Measurements from ENCODE around the gene IGSF21.

Gene IGSF21

DNA sequence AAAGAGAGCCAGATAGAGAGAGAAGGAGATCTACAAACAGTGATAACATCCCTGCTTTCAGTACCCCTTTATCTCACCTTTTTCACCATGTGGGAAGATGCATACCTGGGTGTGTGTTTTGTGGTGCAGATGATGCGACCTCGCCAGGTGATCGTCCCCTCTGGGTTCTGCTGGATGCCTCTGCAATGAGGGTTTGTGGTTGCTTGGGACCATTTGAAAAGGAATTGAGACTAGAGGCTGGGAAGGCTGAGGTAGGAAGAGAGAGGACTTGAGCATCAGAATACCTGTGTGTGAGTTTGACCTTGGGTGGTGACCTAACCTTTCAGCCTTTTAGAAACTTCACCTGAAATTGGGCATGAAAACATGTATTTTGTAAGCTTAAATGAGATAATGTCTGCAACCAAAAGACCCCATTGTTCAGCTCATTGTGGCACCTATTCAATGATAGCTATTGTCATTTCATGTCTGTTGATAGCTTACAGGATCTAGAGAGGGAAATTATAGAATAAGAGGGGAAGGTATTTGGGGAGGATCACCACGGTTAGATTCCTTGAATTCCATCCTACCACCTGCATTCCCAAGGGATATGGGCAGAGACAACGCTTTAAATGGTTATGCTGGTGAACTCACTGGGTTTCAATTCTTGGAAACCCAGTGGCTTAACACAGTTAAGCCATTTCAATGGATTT lies 125.7 kb downstream of the IGSF21 start:
- DNase-seq = no peak

DNA sequence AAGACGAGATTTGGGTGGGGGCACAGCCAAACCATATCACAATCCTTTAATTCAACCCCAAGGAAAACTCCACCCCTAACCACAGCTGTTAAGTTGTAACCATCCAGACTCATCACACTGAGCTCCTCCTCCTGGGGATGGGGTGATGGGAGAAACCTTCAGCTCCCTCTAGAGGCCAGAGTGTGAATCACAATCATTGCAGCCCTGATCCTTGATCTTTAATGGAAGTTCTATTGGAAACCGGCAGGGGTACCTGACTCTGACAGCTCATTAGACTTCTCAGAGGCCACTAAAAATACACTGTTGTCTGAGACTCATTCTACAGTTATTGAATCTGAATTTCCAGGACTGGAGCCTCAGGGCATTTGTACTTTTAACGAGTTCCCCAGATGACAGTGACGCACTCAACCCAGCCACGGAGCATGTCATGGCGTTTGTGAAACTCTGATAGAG lies 127.2 kb downstream of the IGSF21 start:
- DNase-seq = no peak

DNA sequence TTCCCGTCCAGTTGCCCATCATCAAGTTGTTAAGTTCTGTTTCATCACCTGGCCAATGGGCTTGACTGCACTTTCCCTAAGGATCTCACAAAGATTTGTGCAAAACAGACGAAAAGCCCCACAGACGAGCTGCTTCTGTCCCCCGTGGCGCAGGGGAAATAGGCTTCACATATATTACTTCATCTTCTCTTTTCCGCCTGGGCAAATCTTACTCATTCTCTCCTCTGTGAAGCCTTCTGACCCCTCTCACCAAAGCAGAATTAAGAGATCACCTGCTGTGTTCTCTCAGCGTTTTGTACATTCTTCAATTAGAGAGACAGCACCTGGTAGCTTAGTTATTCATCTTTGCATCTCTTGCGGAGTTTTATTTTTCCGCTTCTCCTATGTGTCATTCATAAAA lies 129.8 kb downstream of the IGSF21 start:
- DNase-seq = no peak

DNA sequence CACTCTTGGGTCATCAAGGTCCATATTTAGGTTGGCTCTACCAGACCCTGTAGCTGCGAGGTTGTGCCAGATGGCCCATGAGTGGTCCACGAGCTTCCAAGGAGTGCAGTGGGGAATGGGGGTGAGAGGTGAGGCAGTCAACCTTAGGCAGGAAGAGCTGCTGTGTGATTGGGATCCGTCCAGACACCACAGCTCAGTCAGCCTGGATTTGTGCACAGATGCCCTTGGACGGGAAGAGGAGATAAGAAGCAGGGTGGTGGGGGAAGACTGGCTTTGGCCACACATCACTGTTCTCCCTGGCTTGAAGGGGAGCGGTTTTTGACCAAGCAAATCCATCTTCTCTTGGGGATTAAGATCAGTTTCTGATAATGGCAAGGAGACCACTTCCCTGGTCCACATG lies 130.6 kb downstream of the IGSF21 start:
- DNase-seq = no peak

DNA sequence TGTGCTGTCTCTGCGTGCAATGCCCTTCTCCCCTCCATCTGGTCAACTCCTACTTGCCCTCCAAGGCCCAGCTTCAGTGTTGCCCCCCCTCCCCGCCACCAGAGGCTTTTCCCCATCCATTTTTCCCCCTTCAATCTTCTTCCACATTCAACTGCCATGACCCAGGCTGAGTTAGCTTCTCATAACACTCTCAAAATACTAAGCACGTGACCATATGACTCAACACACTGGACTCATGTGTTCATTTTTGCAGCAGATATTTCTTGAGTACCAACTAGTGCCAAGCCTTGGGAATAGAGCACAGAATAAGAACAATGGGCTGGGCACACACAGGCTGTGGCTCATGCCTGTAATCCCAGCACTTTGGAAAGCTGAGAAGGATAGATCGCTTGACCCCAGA lies 132.1 kb downstream of the IGSF21 start:
- no peak for DNase-seq

DNA sequence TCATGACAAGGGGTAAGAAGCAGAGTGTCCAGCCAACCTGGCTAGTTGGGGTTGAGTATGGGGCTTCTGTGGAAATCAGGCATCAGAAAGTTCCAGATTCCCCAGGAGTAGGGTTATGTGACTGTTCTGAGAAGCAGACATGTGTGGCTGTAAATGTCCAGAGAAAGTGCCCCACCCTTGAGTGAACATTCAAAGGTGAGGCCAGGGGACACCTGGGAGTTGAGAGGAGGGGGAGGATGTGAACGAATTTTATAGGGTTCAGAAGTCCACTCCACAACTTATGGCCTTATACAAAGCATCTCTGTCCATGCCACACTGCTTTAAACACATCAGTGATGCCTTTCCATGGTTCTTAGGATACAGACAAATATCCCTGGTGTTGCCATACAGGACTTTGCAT lies 133.3 kb downstream of the IGSF21 start:
- DNase-seq = no peak

DNA sequence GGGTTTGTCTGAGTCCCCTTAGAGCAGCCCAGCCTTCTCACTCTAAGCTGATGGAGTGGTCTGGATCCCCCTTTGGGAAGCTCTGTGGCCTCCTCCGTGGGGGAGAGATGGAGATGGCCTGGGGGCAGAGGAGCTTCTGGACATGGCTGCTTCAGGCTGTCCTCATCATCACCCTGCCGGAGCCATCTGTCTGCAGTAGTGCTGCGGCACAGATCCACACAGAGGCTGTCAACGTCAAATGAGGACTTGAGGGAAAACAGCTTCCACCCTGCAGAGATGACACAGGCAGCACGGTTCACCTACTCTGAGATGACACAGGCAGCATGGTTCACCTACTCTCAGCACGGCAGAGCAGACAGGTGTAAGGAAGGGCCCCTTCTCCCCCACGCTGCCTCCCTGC lies 134.3 kb downstream of the IGSF21 start:
- no peak for DNase-seq

DNA sequence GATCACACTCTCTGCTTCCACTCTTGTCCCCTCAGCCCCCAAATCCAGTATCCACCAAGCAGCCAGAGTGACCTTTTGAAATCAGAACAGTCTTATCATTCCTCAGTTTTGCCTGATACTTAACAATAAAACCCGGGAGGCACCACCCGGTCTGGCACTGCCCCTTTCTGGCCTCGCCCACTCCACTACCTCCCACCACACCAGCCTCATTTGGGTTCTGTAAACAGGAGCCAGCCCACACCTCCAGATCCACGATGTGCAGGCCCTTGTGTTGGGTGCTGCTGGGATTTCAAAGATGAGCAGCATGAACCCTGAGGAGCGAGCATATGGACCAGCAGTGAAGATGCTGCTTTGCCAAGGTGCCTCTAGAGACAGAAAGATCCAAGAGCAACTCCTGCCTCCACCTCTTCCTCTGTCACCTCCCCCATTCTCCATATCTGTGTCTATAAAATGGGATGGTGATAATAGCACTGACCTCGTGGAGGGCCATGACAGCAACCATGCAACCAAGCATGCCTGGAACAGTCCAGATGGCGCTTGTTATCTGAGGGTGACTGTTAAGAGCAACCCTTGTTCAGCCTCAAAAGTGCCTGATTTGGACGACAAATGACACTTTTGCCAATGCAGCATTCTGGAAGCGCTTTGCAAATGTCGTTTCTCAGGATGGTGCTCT lies 136.0 kb downstream of the IGSF21 start:
- no peak for DNase-seq

DNA sequence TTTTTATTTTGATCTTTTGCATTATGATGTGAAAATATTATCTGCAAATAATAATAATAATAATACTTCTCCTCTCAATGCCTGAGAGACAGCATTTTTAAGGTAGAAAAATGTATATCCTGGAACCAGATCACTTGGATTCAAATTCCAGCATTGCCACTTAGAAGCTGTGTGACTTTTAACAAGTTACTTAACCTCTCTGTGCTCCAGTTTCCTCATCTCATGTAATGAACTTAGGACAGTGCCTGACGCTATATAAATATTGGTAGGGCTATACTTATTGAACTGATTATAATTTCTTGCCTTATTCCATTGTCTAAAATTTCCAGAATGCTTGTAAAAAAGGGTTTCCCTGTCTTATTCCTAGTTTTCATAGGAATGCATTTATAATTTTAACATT lies 137.2 kb downstream of the IGSF21 start:
- no peak for DNase-seq

DNA sequence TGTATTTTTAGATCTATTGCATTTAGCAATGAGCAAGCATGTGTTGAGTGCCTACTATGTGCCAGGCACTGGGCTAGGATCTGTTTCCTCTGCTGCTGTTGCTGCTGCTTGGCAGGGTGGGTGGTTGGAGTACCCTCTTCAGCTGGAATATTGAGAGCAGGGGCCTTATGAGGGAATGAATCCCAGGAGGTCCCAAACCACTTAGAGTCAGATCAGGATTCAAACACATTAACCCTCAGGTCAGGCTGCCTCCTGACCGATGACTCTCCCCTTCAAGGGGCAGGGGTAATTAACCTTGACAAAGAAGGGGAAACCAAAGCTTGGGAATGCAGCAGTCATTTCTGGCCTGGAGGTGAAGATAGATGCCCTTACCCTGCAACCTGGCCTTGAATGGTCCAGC lies 138.0 kb downstream of the IGSF21 start:
- DNase-seq = no peak

DNA sequence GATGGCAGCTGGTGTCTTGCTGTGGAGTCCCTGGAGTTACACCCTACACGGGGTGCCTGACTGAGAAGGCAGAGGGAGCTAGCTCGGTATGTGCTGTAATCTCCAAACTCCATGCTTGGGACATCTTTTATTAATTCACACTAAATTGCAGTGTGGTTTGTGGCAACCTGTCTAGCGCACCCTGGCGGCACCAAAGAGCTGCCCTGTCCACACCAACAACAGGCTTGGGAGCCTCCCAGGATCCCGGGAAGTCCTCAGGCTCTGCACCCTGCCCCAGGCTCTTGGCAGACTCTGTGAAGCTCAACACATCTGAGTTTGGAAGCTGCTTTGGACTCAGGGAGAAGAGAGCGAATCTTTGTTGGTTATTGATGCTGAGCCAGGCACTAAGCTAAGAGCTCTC lies 138.9 kb downstream of the IGSF21 start:
- DNase-seq = no peak

DNA sequence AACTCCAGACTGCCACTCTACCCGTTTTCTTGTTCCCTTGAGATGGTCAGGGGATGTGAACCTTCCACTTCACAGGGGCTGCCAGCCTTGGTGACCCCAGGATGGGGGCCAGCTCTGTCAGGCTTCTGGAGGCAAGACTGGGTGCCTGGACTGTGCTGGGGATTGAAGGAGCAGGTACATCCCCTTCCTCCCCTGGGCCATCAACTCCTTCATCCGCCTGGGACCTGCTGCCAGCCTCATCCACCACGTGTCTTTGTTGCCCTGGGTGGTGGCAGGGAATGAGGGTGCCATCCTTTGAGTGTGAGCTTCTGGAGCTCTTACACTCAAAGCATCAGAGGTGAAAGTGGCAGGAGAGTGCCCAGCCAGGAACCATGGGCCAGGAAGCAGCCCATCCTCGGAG lies 139.6 kb downstream of the IGSF21 start:
- no peak for DNase-seq

DNA sequence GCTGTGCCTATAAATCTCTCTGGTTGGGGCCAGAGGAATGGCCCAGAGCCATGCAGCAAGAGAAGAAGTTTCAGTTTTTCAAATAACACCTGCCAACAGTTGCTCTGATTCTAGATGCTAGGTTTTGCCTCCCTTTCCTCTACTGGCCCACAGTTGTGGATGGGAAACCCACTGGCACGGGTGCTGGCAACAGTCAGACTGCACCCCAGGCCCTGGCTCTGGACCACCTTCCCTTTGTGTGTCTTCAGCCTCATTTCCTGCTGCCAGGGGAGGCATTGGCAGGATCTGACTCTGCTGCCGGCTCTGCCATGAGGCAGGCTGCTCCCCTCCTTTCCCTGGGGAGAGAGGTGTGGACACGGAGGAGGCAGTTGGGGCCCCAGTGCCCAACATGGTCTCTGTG lies 142.0 kb downstream of the IGSF21 start:
- no peak for DNase-seq

DNA sequence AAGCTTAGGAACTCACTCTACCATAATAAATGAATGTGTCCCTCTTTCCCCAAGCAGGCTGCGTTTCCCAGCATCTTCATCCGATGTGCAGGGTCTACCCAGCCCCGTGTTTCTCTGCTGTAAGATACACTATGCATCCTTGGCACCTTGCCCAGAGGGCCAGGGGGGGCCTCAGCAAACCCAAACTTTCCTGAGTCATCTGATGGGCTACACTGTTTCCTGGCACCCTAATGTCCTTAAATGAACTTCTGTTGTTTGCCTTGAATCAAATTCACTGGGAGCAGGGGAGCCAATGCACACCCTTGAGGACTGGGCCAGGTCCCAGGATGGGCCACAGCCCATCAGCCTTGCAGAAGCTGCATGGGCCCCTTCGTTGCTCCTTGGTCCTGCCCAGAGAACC lies 145.5 kb downstream of the IGSF21 start:
- DNase-seq = no peak

DNA sequence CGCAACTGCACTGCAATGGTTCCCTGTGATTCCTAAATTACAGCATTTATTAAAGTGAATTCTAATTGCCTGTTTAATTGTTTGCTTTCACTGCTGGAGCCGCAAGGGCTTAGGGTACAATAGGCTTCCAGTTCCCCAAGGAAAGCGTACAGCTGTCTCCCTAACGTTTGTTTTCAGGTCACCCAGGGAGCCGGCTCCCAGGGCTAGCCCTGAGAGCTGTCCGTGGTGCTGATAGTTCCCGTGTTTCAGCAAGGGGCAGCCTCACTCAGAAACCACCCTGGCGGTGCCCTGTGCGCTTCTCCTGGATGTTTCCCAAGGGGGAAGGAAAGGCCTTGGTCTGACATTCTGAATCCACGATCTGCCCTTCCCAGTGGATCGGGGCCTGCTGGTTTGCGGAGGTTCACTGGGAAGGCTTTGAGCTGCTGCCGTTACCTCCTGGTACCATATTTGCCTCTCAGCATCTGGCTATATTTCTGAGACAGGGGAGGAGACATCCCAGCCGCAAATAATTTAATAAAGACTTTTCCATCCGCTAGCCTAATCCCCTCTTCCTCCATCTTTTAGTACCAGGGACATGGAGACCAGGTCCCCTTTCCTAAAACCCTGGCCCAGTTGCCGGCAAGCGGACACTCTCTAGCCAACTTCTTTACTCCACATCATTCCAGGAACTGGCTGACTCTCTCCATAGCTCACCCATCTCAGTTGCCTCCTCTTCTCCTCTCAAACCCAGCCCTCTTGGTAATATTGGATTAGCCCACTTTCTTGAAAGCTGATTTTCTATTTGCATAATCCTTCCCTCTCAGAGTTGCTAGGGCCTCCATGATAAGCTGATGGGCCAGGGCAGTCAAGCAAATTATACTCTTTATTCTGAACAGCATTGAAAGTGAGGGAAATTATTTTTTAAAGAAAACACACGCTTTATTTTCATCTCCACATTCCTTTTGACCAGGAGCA lies 149.0 kb downstream of the IGSF21 start:
- no peak for DNase-seq

DNA sequence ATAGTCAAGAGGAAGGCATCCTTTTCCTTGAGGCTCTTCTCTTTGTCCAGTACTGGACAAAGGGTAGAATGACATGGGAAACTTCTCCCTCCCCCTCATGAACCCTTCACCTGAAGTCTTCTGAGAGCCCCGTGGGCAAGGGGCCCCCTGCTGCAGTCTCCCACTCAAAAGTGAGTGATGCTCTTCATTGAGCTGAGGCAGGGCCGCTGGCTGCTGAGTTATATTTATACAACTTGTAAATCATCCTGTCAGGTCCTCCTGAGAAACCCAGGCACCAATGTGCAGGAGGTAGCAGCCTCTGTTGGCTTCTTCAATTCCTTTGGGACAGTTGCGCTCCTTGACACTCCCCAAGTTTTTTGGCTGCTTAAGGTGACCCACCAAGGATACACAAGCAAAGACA lies 150.2 kb downstream of the IGSF21 start:
- DNase-seq = no peak

DNA sequence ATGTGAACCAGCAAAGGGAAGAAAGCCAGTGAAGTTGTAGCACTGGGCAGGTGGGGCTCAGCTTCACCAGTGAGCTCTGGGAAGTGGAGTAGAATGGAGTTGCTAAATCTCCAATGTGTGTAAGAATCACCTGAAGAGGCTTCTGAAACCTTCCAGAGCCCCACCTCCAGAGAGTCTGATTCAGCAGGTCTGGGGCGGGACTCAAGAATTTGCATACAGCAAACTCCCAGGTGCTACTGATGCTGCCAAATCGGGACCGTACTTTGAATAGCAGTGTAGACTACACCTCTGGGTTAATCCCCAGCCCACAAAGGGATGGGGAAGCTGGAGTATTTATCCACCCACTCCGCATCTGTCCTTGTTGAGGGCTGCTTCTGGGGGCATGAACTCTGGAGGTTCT lies 154.3 kb downstream of the IGSF21 start:
- no peak for DNase-seq

DNA sequence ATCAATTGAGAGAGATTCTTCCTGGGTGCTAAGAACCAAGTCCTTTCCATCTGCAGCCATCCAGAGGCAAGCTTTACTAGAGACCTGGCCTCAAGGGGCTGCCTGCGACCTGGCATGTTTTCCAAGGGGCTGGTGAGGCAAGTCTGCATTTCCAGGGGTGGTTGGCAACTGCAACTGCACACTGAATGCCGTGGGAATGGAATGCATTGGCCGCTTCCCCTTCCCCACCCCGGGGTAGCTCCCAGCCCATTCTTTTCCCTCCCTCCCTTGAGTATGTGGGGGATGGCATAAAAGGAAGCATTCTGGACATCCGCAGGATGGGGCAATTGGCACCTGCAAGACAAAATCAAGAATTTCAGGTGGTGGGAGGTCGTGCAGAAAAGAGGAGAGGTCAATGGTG lies 155.1 kb downstream of the IGSF21 start:
- no peak for DNase-seq

DNA sequence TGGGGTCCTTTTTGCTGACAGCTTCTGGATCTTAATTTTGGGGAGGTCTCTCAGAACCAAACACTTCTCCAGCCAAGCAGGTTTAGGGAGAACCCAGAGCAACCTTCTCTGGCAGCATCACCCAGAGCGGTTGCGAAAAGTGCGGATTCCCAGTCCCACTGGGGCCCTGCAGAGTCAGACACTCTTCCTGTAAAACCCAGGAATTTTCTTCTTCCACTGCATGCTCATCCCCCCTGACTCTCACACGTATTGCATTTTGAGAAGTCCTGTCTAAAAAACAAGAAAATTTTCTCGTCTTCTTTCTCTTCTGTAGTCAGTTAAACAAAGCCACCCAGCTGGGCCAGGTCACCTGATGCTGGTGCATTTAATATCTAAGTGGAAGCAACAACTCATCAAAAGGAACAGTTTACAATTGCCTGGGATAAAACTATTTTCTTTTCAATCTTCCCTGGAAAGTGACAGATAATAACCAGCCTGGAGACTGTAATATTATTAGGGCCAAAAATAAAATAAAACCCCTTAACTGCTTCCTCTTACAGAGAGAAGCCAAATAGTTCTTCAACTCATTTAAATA lies 156.0 kb downstream of the IGSF21 start:
- DNase-seq = no peak

DNA sequence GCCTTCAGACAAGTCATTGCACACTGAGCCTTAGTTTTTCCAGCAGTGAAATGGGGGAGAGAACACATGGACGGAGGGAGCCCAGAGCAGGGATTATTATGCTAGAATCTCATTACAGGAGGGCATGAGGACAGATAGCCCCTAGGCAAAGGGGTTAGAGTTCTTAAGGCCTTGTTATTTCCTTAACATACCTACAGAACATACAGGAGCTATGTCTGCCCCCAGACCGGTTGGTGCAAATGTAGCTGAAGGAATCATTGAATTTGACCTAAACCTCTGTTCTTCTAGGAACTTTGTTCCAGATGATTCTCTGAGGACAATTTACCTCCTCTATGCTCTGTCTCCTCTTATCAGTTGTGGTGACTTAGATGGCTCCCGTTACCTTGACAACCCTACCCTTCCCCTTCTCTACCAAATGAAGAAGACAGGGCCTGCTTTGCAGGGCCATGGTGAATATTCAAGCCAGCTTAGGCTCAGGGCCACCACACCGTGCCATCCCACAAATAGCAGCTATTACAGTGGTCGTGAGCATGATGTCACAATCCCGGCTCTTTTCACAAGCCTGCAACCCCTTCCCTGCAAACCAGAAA lies 156.9 kb downstream of the IGSF21 start:
- no peak for DNase-seq

DNA sequence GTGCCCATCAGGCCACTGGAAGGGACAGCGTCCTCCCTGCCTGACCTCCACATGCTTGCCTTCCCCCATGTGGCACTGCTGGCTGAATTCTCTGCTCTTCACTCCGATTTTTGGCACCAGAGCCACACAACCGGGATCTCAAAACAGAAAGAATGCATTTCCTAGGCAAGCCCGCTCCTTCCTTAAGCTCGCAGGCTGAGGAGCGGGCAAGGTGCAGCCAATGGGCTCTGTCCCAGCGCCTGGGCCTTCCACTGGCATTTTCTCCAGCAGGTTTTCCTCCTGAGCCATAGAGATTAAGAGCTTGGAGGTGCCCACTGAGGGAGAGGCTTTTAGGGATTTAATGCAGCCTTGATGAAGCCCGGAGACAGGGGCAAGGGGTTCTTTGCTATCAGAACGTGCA lies 158.0 kb downstream of the IGSF21 start:
- DNase-seq = no peak

DNA sequence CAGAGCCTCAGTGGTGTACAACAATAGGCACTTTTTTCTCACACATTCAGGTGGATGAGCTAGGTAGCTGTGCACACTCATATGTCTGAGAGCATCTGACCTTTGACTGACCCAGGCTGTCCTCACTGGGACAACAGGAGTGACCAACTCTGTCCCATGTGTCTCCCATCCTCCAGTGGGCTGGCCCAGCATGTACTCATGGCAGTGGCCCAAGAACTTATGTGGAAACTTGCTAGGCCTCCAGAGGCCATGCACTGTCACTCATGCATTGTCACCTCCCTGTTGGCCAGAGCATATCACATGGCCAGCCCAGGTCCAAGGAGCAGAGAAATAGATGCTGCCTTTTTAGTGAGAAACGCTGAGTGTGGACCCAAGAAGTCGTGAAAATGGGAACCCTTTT lies 158.8 kb downstream of the IGSF21 start:
- no peak for DNase-seq

DNA sequence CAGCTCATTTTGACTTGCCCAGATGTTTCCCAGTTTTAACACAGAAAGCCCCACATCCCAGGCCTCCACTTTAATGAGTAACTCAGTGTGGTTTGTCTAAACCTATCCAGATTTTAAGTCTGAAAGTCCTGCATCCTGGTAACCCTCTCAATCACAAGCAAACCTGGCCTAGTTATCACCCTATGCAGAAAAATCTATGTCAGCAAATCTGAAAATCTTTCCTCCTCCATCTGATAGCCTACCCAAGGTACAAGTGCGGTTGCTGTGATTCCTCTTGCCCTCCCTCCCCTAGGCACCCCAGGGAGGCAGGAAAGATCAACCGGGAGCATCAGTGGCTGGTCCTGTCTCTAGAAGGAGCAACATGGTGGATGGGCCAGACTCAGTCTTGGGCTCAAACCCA lies 163.7 kb downstream of the IGSF21 start:
- no peak for DNase-seq

Data from T-helper 9 cell (primary cell).